Nephron progenitor cell (in vitro differentiated cells): ENCODE data around the gene MAP4K2.
A peak's percentile ranks its signal among the peaks of the same experiment; 100 is the strongest.

Experiments
- DNase-seq: peaks from one replicate; pipeline ENCODE4 v3.0.0; 2021
- H3K27ac Mint-ChIP-seq: 2 replicates; pipeline ENCODE4 v1.8.0; 2021; ENCODE audit warnings: mild to moderate bottlenecking, moderate library complexity, mixed read lengths
- H3K27me3 Mint-ChIP-seq: 2 replicates; pipeline ENCODE4 v1.8.0; 2021; ENCODE audit warnings: mild to moderate bottlenecking, low read depth, mixed read lengths; ENCODE audit not compliant: poor library complexity
- H3K36me3 Mint-ChIP-seq: 2 replicates; pipeline ENCODE4 v1.8.0; 2021; ENCODE audit warnings: low read depth, mixed read lengths
- H3K4me1 Mint-ChIP-seq: 2 replicates; pipeline ENCODE4 v1.8.0; 2021; ENCODE audit warnings: mixed read lengths
- H3K4me3 Mint-ChIP-seq: 2 replicates; pipeline ENCODE4 v1.8.0; 2021; ENCODE audit warnings: mild to moderate bottlenecking, moderate library complexity, mixed read lengths
- H3K9me3 Mint-ChIP-seq: 2 replicates; pipeline ENCODE4 v1.8.0; 2021; ENCODE audit warnings: mild to moderate bottlenecking, moderate library complexity, mixed read lengths
- CTCF ChIP-seq: fragments of 200-600 bp; sonication (generic); IDR thresholded peaks from 2 replicates; pipeline ENCODE4 v1.5.0; 2021; ENCODE audit warnings: antibody characterized with exemption

MAP4K2 gene

GRCh38 chr11:64831411-64831891 is 28.4 kb upstream of the MAP4K2 start:
- Mint-ChIP-seq H3K9me3 (no peaks in the 10 kb centered on the region), H3K27ac (peak overlapping the region; percentile 91), H3K4me3 (no peak overlapping the region), H3K36me3 (no peaks in the 10 kb centered on the region), H3K27me3 (peaks cover 7% of the 10 kb centered on the region), H3K4me1 (peaks cover 12% of the 10 kb centered on the region)
- no peak for DNase-seq
- TF ChIP-seq CTCF: no peak

DNA sequence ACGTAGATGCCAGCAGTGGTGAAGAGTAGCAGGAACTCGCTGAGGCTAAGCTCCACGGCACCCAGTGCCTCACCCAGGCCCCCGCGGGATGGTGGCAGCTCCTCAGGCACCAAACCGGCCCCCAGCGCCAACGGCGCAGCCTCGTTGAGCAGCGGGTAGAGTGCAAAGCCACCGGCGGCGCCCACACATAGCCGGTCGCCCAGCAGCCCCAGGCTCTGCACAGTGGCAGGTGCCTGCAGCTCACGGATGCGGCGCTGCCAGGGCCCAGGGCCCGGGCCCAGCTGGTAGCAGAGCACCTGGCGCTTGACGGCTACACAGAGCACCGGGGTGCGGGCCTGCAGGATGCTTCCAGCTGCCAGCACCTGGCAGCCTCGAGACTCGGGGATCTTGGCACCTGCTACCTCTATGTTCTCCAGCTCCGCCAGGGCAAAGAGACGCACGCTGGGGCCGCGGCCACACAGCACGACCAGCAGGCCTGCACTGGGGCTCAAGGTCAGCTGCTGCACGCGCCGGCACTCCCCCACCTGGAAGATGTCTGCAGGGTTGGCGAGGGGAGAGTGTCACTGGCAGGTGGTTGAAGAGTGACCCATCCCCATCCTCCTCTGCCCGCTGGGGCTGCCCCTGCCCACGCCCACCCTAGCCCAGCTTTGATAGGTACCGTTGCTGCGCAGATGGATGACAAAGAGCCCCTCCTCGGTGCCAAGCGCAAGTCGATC is 26.7 kb upstream of the MAP4K2 start:
- Mint-ChIP-seq H3K4me3 (no peak overlapping the region), H3K4me1 (peaks cover 23% of the 10 kb centered on the region), H3K27ac (no peak overlapping the region), H3K9me3 (no peaks in the 10 kb centered on the region), H3K36me3 (peaks cover 5% of the 10 kb centered on the region), H3K27me3 (peaks cover 7% of the 10 kb centered on the region)
- DNase-seq: no peak
- TF ChIP-seq CTCF: no peak

- Mint-ChIP-seq H3K9me3 (no peaks in the 10 kb centered on the region), H3K27ac (peak overlapping the region; percentile 58), H3K4me1 (peaks cover 23% of the 10 kb centered on the region), H3K36me3 (peaks cover 5% of the 10 kb centered on the region), H3K4me3 (no peak overlapping the region), H3K27me3 (peaks cover 14% of the 10 kb centered on the region)
- TF ChIP-seq CTCF: no peak
- DNase-seq: no peak
These were observed 24.4 kb upstream of the MAP4K2 start for GRCh38 chr11:64827451-64827839.

DNA sequence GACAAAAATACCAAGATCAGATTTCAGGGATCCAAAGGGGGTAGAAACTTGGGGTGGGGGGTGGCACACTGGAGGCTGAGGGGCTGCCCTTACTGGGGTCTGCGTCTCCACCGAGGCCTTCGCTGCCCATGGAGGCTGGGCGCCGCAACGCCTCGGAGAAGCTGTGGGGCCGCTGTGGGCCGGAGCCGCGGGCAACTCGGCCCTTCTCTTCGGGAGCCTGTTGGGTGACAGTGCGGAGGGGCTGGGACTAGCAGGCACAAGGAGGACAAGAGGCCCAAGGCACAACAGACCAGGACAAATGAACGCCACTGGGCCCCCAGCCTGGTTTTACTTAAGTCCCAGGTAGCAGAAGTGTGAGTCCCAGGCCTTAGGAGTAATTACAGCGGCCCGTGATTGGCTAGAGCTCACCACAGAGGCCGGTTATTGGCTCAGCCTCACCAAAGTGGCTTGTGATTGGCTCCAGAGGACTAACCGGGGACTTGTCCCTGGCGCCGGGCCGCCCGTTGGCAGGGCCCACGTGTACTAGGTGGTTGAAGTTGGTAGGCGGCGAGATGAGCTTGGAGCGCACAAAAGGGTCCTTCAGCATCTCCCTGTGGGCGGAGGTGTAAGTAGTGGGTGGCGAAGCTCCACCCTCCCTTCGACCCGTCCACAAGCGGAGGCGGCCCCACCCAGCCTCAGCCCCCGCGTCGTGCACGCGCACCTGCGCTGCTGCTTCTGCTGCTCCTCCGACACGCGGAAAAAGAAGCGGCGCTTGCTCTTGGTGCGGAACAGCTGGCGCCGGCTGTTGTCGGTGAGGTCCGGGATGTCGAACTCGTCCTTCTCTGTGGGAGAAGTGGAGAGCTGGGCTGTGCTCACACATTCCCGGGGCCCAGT is 23.8 kb upstream of the MAP4K2 start:
- Mint-ChIP-seq H3K4me3 (no peak overlapping the region), H3K27ac (no peak overlapping the region), H3K27me3 (peaks cover 14% of the 10 kb centered on the region), H3K9me3 (no peaks in the 10 kb centered on the region), H3K36me3 (peaks cover 5% of the 10 kb centered on the region), H3K4me1 (peaks cover 23% of the 10 kb centered on the region)
- no peak for TF ChIP-seq CTCF
- no peak for DNase-seq

- no peak for DNase-seq
- Mint-ChIP-seq H3K36me3 (peaks cover 5% of the 10 kb centered on the region), H3K4me3 (no peak overlapping the region), H3K27me3 (peaks cover 14% of the 10 kb centered on the region), H3K27ac (no peak overlapping the region), H3K4me1 (peaks cover 23% of the 10 kb centered on the region), H3K9me3 (no peaks in the 10 kb centered on the region)
- no peak for TF ChIP-seq CTCF
These were observed 23.0 kb upstream of the MAP4K2 start for GRCh38 chr11:64826062-64826461.
